ENCODE results near the gene GFRA1.

DNA sequence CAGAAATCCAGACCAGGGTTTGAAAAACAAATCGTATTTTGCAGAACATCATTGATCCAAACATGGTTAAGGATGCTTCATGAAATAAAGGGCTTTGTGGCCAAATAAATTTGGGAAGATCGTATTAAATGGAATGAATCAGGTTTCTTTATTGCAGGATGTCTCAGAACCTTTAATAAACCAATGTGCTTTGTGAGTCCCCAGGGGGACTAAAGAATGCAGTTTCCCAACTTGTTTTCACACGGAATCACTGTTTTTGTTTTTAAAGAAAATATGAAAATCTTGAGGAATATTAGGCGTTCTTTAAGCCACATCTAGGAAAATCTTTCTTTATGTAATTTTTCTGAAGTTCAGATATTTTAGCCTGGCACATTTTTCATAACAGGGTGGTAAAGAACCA lies 34.4 kb upstream of the GFRA1 start:
- TF ChIP-seq EZH2 (IDR thresholded peaks at IDR 0.05) (no peak), ZNF274 (IDR thresholded peaks at IDR 0.05; ENCODE audit: low read depth, low read length) (no peak)
- TF ChIP-seq, protein P1, sequence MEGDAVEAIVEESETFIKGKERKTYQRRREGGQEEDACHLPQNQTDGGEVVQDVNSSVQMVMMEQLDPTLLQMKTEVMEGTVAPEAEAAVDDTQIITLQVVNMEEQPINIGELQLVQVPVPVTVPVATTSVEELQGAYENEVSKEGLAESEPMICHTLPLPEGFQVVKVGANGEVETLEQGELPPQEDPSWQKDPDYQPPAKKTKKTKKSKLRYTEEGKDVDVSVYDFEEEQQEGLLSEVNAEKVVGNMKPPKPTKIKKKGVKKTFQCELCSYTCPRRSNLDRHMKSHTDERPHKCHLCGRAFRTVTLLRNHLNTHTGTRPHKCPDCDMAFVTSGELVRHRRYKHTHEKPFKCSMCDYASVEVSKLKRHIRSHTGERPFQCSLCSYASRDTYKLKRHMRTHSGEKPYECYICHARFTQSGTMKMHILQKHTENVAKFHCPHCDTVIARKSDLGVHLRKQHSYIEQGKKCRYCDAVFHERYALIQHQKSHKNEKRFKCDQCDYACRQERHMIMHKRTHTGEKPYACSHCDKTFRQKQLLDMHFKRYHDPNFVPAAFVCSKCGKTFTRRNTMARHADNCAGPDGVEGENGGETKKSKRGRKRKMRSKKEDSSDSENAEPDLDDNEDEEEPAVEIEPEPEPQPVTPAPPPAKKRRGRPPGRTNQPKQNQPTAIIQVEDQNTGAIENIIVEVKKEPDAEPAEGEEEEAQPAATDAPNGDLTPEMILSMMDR (IDR thresholded peaks at IDR 0.05 in 2 of 3, conservative IDR thresholded peaks at IDR 0.05 in 1 of 3; ENCODE audit: borderline replicate concordance in 1 of 3, insufficient read depth in 1 of 3, low read depth in 2 of 3, low read length in 2 of 3), result no peak
